CD14-positive monocyte (primary cell): ENCODE data around the gene RSPRY1. TPM values are rescaled to one million over a fixed set of nuclear protein-coding genes. Genes with fewer than 3 reads are reported as not detected.

Experiments
- DNase-seq, 3 donors: peaks; one replicate each; pipeline ENCODE4 v3.0.0-alpha.2; 2011 to 2022
- H2AFZ ChIP-seq: 2 replicates; pipeline ENCODE4 v1.6.0; 2012; ENCODE audit warnings: mild to moderate bottlenecking, low read depth, low read length, inconsistent platforms; ENCODE audit not compliant: insufficient read depth, poor library complexity, severe bottlenecking
- H3K27ac ChIP-seq, 2 donors: 1 replicate in 1 of 2; 2 replicates in 1 of 2; pipeline ENCODE4 v1.5.1; 2012 to 2013; ENCODE audit warnings: low read length in 2 of 2, control low read depth in 1 of 2, inconsistent platforms in 1 of 2, low read depth in 1 of 2, mild to moderate bottlenecking in 1 of 2
- H3K27me3 ChIP-seq, 2 donors: one replicate each; pipeline versions ENCODE4 v1.6.0 to v1.6.1; 2011 to 2013; ENCODE audit warnings: low read length in 2 of 2; ENCODE audit not compliant: control insufficient read depth in 2 of 2, insufficient read depth in 2 of 2
- H3K36me3 ChIP-seq, 2 donors: replicated peaks in 1 of 2; 1 replicate in 1 of 2; 2 replicates in 1 of 2; pipeline versions ENCODE4 v1.5.1 to v1.6.1; 2012 to 2013; ENCODE audit warnings: low read length in 2 of 2, control low read depth in 1 of 2, inconsistent platforms in 1 of 2, mild to moderate bottlenecking in 1 of 2; ENCODE audit not compliant: insufficient read depth in 2 of 2, control insufficient read depth in 1 of 2
- H3K4me1 ChIP-seq, 2 donors: 1 replicate in 1 of 2; 2 replicates in 1 of 2; pipeline versions ENCODE4 v1.5.1 to v1.6.1; 2012 to 2013; ENCODE audit warnings: low read length in 2 of 2, control low read depth in 1 of 2, inconsistent platforms in 1 of 2, mild to moderate bottlenecking in 1 of 2, moderate library complexity in 1 of 2; ENCODE audit not compliant: insufficient read depth in 2 of 2, control insufficient read depth in 1 of 2
- H3K4me2 ChIP-seq: replicated peaks from 2 replicates; pipeline ENCODE3; 2012; ENCODE audit warnings: low read length, moderate library complexity, mild to moderate bottlenecking; ENCODE audit not compliant: poor library complexity, severe bottlenecking; ENCODE audit errors: extremely low read depth
- H3K4me3 ChIP-seq, 3 experiments: fragments of 200-600 bp in 1 of 3; sonication (generic) in 1 of 3; replicated peaks in 1 of 3; 1 replicate in 2 of 3; 2 replicates in 1 of 3; pipeline ENCODE4 v1.5.1; 2011 to 2013; ENCODE audit warnings: low read length in 3 of 3, mild to moderate bottlenecking in 3 of 3, control low read depth in 2 of 3, low read depth in 2 of 3, inconsistent platforms in 1 of 3, moderate library complexity in 1 of 3
- H3K79me2 ChIP-seq: 2 replicates; pipeline ENCODE4 v1.6.0; 2012; ENCODE audit warnings: mild to moderate bottlenecking, control low read depth, inconsistent platforms, low read length, moderate library complexity; ENCODE audit not compliant: insufficient read depth
- H3K9ac ChIP-seq: 2 replicates; pipeline ENCODE4 v1.6.0; 2017; ENCODE audit warnings: low read length, mild to moderate bottlenecking; ENCODE audit not compliant: insufficient read depth, poor library complexity, severe bottlenecking
- H3K9me3 ChIP-seq, 2 donors: replicated peaks in 1 of 2; 1 replicate in 1 of 2; 2 replicates in 1 of 2; pipeline versions ENCODE4 v1.5.1 to v1.6.1; 2012 to 2013; ENCODE audit warnings: low read length in 2 of 2, control low read depth in 1 of 2; ENCODE audit not compliant: control insufficient read depth in 1 of 2, insufficient read depth in 1 of 2
- H4K20me1 ChIP-seq: 2 replicates; pipeline ENCODE4 v1.6.0; 2012; ENCODE audit warnings: mild to moderate bottlenecking, low read length, control low read depth, moderate library complexity; ENCODE audit not compliant: insufficient read depth
- H3K27ac Mint-ChIP-seq, 7 donors: one replicate each; pipeline ENCODE4 v1.8.0; 2020; ENCODE audit warnings: mild to moderate bottlenecking in 7 of 7, mixed read lengths in 7 of 7, moderate library complexity in 6 of 7, inconsistent platforms in 2 of 7
- H3K27me3 Mint-ChIP-seq, 3 donors: one replicate each; pipeline ENCODE4 v1.8.0; 2021 to 2022; ENCODE audit warnings: low read depth in 3 of 3, mild to moderate bottlenecking in 3 of 3, mixed read lengths in 3 of 3, moderate library complexity in 3 of 3, inconsistent platforms in 1 of 3
- H3K36me3 Mint-ChIP-seq, 2 donors: one replicate each; pipeline ENCODE4 v1.8.0; 2020; ENCODE audit warnings: mixed read lengths in 2 of 2, inconsistent platforms in 1 of 2, mild to moderate bottlenecking in 1 of 2
- H3K4me1 Mint-ChIP-seq: one replicate; pipeline ENCODE4 v1.8.0; 2020; ENCODE audit warnings: mild to moderate bottlenecking, mixed read lengths
- H3K4me3 Mint-ChIP-seq, 2 donors: one replicate each; pipeline ENCODE4 v1.8.0; 2020; ENCODE audit warnings: mild to moderate bottlenecking in 2 of 2, mixed read lengths in 2 of 2, moderate library complexity in 1 of 2
- H3K9me3 Mint-ChIP-seq, 7 donors: one replicate each; pipeline ENCODE4 v1.8.0; 2020 to 2022; ENCODE audit warnings: mixed read lengths in 7 of 7, mild to moderate bottlenecking in 6 of 7, moderate library complexity in 6 of 7, inconsistent platforms in 2 of 7
- WGBS: methylation state at CpG from one replicate; pipeline ENCODE4 v1.1.5; 2013; ENCODE audit warnings: missing lambda C conversion rate; ENCODE audit not compliant: insufficient coverage; 5-methylcytosine and 5-hydroxymethylcytosine counted together
- intact Hi-C, 2 donors: fragments of 100-400 bp; cut with micrococcal nuclease; formaldehyde crosslinking; loops; one replicate each; pipeline versions ENCODE4 v1.15.0 to v1.15.1; 2023
- polyA plus RNA-seq, 3 donors: library from polyadenylated mRNA; depleted of rRNA in 1 of 3; unstranded in 2 of 3; stranded (reverse) in 1 of 3; fragments of 300-500 nt in 2 of 3; fragments of >200 nt in 1 of 3; fragmentation: Illumina TruSeq in 2 of 3; gene quantifications; 1 replicate in 2 of 3; 2 replicates in 1 of 3; pipeline ENCODE4 v1.2.3, GENCODE V29; 2012 to 2021
- TF ChIP-seq, protein P1 (sequence below): fragments of 200-600 bp; IDR thresholded peaks from one replicate; pipeline ENCODE4 v1.8.0; 2022; ENCODE audit warnings: antibody characterized with exemption, mild to moderate bottlenecking

RSPRY1 gene
- polyA plus RNA-seq, 3 donors = 15.7 to 28.3 (median 21.3) TPM

DNA sequence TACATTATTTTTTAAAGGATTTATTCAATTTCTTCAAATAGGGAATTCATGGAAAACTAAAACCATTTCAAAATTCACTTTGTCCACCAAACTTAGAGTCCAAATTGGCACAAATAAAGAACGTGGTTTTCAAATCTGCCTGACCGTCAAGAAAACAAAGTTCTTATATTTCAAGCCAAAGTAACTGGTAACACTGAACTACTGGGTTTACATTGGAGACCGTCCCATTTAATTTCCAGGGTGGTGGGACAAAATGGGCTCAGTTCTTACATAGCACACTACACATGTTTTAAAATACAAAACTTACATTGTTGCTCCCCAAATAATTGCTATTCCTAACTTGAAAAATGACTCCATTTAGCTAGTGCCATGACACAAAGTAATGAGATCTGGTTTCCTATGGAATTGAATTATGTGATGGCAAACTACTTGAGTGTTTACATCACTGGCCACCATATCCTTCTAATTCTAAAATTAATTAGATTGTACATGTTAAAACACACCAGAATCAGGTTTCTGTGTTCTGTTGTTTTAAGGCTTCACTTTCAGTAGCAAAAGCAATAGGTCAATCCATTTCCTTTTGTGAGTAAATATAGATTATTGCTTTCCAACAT is 6.8 kb upstream of the RSPRY1 start:
- H3K9ac ChIP-seq = no peak overlapping the region
- H3K36me3 ChIP-seq = peaks cover 10 to 54% of the 10 kb centered on the region in 2 donors
- no peak overlapping the region for H3K4me3 ChIP-seq
- H3K4me3 Mint-ChIP-seq = no peak overlapping the region
- H3K79me2 ChIP-seq = peaks cover 79% of the 10 kb centered on the region
- H3K4me1 ChIP-seq = peaks cover under 1 to 3% of the 10 kb centered on the region in 2 donors
- no peaks in the 10 kb centered on the region for H3K27me3 ChIP-seq
- no peaks in the 10 kb centered on the region for H3K9me3 Mint-ChIP-seq
- H3K4me2 ChIP-seq = no peak overlapping the region
- H3K4me1 Mint-ChIP-seq = peaks cover 7% of the 10 kb centered on the region
- H3K27ac Mint-ChIP-seq = no peak overlapping the region
- 100% methylated on average over 3 of the region's 3 CpGs for WGBS
- no peaks in the 10 kb centered on the region for H3K9me3 ChIP-seq
- no peak overlapping the region for H3K27ac ChIP-seq
- TF ChIP-seq, protein P1, sequence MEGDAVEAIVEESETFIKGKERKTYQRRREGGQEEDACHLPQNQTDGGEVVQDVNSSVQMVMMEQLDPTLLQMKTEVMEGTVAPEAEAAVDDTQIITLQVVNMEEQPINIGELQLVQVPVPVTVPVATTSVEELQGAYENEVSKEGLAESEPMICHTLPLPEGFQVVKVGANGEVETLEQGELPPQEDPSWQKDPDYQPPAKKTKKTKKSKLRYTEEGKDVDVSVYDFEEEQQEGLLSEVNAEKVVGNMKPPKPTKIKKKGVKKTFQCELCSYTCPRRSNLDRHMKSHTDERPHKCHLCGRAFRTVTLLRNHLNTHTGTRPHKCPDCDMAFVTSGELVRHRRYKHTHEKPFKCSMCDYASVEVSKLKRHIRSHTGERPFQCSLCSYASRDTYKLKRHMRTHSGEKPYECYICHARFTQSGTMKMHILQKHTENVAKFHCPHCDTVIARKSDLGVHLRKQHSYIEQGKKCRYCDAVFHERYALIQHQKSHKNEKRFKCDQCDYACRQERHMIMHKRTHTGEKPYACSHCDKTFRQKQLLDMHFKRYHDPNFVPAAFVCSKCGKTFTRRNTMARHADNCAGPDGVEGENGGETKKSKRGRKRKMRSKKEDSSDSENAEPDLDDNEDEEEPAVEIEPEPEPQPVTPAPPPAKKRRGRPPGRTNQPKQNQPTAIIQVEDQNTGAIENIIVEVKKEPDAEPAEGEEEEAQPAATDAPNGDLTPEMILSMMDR = no peak
- no peak overlapping the region for H2AFZ ChIP-seq
- no peaks in the 10 kb centered on the region for H3K27me3 Mint-ChIP-seq
- intact Hi-C loops = no loop called here
- peaks cover 38% of the 10 kb centered on the region for H4K20me1 ChIP-seq
- no peak for DNase-seq
- peaks cover 15 to 31% of the 10 kb centered on the region in 2 donors for H3K36me3 Mint-ChIP-seq

- TF ChIP-seq, protein P1 = no peak
- H3K9me3 ChIP-seq = no peaks in the 10 kb centered on the region
- WGBS = no CpG with 5 or more reads among the region's 4 CpGs
These were observed 2.0 kb upstream of the RSPRY1 start for GRCh38 chr16:57184113-57184512.

More at GRCh38 chr16:57184113-57184512, 2.0 kb upstream of the RSPRY1 start:
- Histone ChIP-seq H3K79me2 (peaks cover 97% of the 10 kb centered on the region), H3K4me1 (peaks cover 24 to 30% of the 10 kb centered on the region in 2 donors), H3K27me3 (no peaks in the 10 kb centered on the region), H3K27ac (no peak overlapping the region), H4K20me1 (peaks cover 32% of the 10 kb centered on the region), H3K4me2 (no peak overlapping the region), H3K36me3 (peaks cover 0 to 20% of the 10 kb centered on the region in 2 donors), H3K9ac (no peak overlapping the region), H2AFZ (no peak overlapping the region), H3K4me3 (no peak overlapping the region)
- no peak for DNase-seq
- intact Hi-C loops = loop anchor here (5.0 to 10.0 kb wide), 4 partner anchors 61 to 579 kb away; partner anchors contain the start of genes ARL2BP (in 1 of the 2), CIAPIN1 (in 1 of the 2), COQ9 (in 1 of the 2) and CPNE2 (in 1 of the 2)
- H3K27ac Mint-ChIP-seq = peak overlapping the region in 1 of 7 donors; percentile 50
- H3K9me3 Mint-ChIP-seq = no peaks in the 10 kb centered on the region
- peaks cover 38% of the 10 kb centered on the region for H3K4me1 Mint-ChIP-seq
- peaks cover 2 to 9% of the 10 kb centered on the region in 2 donors for H3K36me3 Mint-ChIP-seq
- H3K27me3 Mint-ChIP-seq = no peaks in the 10 kb centered on the region
- no peak overlapping the region for H3K4me3 Mint-ChIP-seq
